HG03095 (cell line): ENCODE data around the gene AMFR.

Source experiments
- ATAC-seq: cut with Tn5 transposase; IDR thresholded peaks from one replicate; pipeline ENCODE4 v1.9.1; 2021; ENCODE audit warnings: moderate library complexity; ENCODE audit not compliant: unreplicated experiment

The AMFR gene

GRCh38 chr16:56425439-56425832, at the start of gene AMFR:
Gene AMFR, minus strand, starts transcription at chr16:56425545. Its CDS starts 218 bp downstream, at chr16:56425327.
- peak; percentile 67 for ATAC-seq

- no peak for ATAC-seq
Observed at GRCh38 chr16:56470666-56471065, 45.3 kb upstream of the AMFR start.

- ATAC-seq: no peak
Observed at GRCh38 chr16:56470232-56470631, 44.9 kb upstream of the AMFR start.

- no peak for ATAC-seq
Observed at GRCh38 chr16:56469748-56470147, 44.4 kb upstream of the AMFR start.

GRCh38 chr16:56468800-56469199, 43.5 kb upstream of the AMFR start:
- ATAC-seq: no peak

GRCh38 chr16:56466344-56466743, 41.0 kb upstream of the AMFR start:
- ATAC-seq: no peak

GRCh38 chr16:56463153-56463552, 37.8 kb upstream of the AMFR start:
- no peak for ATAC-seq

- no peak for ATAC-seq
Observed at GRCh38 chr16:56462064-56462796, 36.9 kb upstream of the AMFR start.

- no peak for ATAC-seq
Observed at GRCh38 chr16:56460101-56460500, 34.8 kb upstream of the AMFR start.

- no peak for ATAC-seq
Observed at GRCh38 chr16:56457927-56458470, 32.7 kb upstream of the AMFR start.

- ATAC-seq: peak; percentile 30
Observed at GRCh38 chr16:56451753-56452689, 26.7 kb upstream of the AMFR start.

GRCh38 chr16:56450986-56451752, 25.8 kb upstream of the AMFR start, which contains the start of the genes NUDT21 and OGFOD1:
Gene NUDT21, minus strand, starts transcription at chr16:56451332. Its CDS starts 130 bp downstream, at chr16:56451202.
Gene OGFOD1, plus strand, starts transcription at chr16:56451554. Its CDS starts 59 bp downstream, at chr16:56451613.
- ATAC-seq: peak; percentile 96

- ATAC-seq: peak; percentile 22
Observed at GRCh38 chr16:56450275-56450985, 25.1 kb upstream of the AMFR start.

GRCh38 chr16:56448005-56448404, 22.7 kb upstream of the AMFR start:
- ATAC-seq: no peak

GRCh38 chr16:56447286-56447685, 21.9 kb upstream of the AMFR start:
- ATAC-seq: no peak

- no peak for ATAC-seq
Observed at GRCh38 chr16:56438038-56438437, 12.7 kb upstream of the AMFR start.

- no peak for ATAC-seq
Observed at GRCh38 chr16:56436258-56436657, 10.9 kb upstream of the AMFR start.

GRCh38 chr16:56428091-56428490, 2.7 kb upstream of the AMFR start:
- ATAC-seq: no peak

- no peak for ATAC-seq
Observed at GRCh38 chr16:56426585-56426984, 1.2 kb upstream of the AMFR start.
